ENCODE results near the gene ZNF862. TPM values are rescaled to one million over a fixed set of nuclear protein-coding genes. Genes with fewer than 3 reads are reported as not detected.

ZNF862 gene
- total RNA-seq, 1 experiment from 2014 or later: 1.9 TPM

DNA sequence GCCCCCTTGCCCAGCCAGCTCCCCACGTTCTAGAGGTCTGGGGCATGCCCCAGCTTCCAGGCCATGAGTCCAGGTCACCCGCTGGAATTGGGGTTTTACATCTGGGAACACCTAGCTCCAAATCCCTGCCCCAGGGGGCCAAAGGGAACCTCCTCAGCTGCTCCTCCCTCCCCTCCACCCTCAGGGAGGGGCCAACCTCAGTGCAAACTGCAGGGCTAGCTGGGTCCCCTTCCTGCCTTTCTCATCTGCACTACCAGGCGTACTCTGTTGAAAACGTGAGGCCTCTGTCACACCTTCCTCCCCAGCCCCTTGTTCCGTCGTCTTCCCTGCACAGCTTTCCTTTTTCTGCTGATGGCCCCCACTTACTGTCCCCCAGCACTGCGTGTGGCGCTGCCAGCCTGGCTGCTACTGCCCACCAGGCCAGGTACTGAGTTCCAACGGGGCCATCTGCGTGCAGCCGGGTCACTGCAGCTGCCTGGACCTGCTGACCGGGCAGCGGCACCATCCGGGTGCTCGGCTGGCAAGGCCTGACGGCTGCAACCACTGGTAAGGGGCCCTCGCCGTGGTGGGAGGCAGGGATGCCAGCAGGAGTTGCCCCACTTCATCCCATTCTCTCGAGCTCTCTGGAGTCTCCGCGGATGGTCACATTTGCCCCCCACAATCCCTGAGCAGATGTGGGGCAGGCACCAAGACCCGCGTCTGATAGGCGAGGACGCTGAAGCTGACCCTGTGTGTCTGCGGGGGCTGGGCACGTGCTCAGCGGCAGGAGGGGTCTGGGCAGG, 24.7 kb upstream of the ZNF862 start:
- H3K4ac ChIP-seq (ENCODE audit: low read depth, low read length): no peak overlapping the region
- no peak overlapping the region for H4K91ac ChIP-seq (ENCODE audit: insufficient read length, low read depth, low read length)
- H3K79me1 ChIP-seq (ENCODE audit: insufficient read depth, low read depth, low read length, poor library complexity, severe bottlenecking): no peaks in the 10 kb centered on the region
- no peaks in the 10 kb centered on the region for H3K79me2 ChIP-seq (ENCODE audit: insufficient read depth, low read length)
- H4K20me1 ChIP-seq (ENCODE audit: control insufficient read depth, insufficient read depth, insufficient read length): no peaks in the 10 kb centered on the region
- H3K36me3 Mint-ChIP-seq (ENCODE audit: insufficient read depth in 1 of 3, low read depth in 3 of 3): no peaks in the 10 kb centered on the region
- H3K14ac ChIP-seq (ENCODE audit: insufficient read depth, low read length): no peak overlapping the region
- no peak overlapping the region for H3T11ph ChIP-seq (ENCODE audit: low read length)
- no peak overlapping the region for H2BK5ac ChIP-seq (ENCODE audit: insufficient read length, low read length)
- H3K56ac ChIP-seq (ENCODE audit: insufficient read length, low read depth, low read length): no peak overlapping the region
- TF ChIP-seq CTCF (conservative IDR thresholded peaks at IDR 0.05): no peak
- no peak overlapping the region for H3K18ac ChIP-seq (ENCODE audit: insufficient read length, low read depth, low read length)
- H2AFZ ChIP-seq (ENCODE audit: low read length): no peak overlapping the region
- peaks cover 2 to 12% of the 10 kb centered on the region in 2 experiments; a peak in 2 of 4 replicates for H3K4me1 Mint-ChIP-seq
- H3K4me2 ChIP-seq (ENCODE audit: insufficient read depth, insufficient read length, low read length): no peak overlapping the region
- no peak overlapping the region for H4K5ac ChIP-seq (ENCODE audit: insufficient read length, low read depth, low read length)
- H3K23me2 ChIP-seq (ENCODE audit: insufficient read length, low read depth, low read length, poor library complexity, severe bottlenecking): no peaks in the 10 kb centered on the region
- no peaks in the 10 kb centered on the region for H3K9me3 Mint-ChIP-seq
- H2BK20ac ChIP-seq (ENCODE audit: low read depth, low read length, poor library complexity, severe bottlenecking): no peak overlapping the region
- no peak overlapping the region for H3K9ac ChIP-seq (ENCODE audit: extremely low read depth, insufficient read length, low read length)
- no peak for DNase-seq
- no peak overlapping the region for H3K23ac ChIP-seq (ENCODE audit: insufficient read length, low read depth, low read length)
- H3K4me1 ChIP-seq (ENCODE audit: insufficient read depth, low read length): no peaks in the 10 kb centered on the region
- no peak overlapping the region for H2BK12ac ChIP-seq (ENCODE audit: insufficient read length, low read depth, low read length)
- peaks cover 2% of the 10 kb centered on the region for H3K27me3 Mint-ChIP-seq (ENCODE audit: low read depth)
- no peak overlapping the region for H3K4me3 Mint-ChIP-seq
- no CpG with 5 or more reads among the region's 28 CpGs for WGBS (ENCODE audit: extremely low coverage, insufficient read length, low lambda C conversion rate)
- no peak overlapping the region for H2BK15ac ChIP-seq (ENCODE audit: low read depth, low read length)
- no peaks in the 10 kb centered on the region for H3K27me3 ChIP-seq (ENCODE audit: insufficient read depth, low read length)
- no peak overlapping the region for H3K27ac ChIP-seq (ENCODE audit: insufficient read length, low read depth, low read length)
- H3K9me3 ChIP-seq (ENCODE audit: control insufficient read depth, low read depth, low read length): no peaks in the 10 kb centered on the region
- H4K8ac ChIP-seq (replicated peaks; ENCODE audit: insufficient read length, low read depth, low read length): no peak overlapping the region
- no peak overlapping the region for H2AK5ac ChIP-seq (ENCODE audit: insufficient read length, low read length)
- no peak overlapping the region for H3K27ac Mint-ChIP-seq
- no peak overlapping the region for H2BK120ac ChIP-seq (ENCODE audit: low read depth, low read length, poor library complexity, severe bottlenecking)

Measured in H9 (cell line).